ENCODE data around the gene DGCR2. TPM values are rescaled to one million over a fixed set of nuclear protein-coding genes. Genes with fewer than 3 reads are reported as not detected.

Gene DGCR2
- total and polyA plus RNA-seq, 2 of the 4 experiments (the other 2 are of a cell fraction), result 17.2 to 35.4 TPM

DNA sequence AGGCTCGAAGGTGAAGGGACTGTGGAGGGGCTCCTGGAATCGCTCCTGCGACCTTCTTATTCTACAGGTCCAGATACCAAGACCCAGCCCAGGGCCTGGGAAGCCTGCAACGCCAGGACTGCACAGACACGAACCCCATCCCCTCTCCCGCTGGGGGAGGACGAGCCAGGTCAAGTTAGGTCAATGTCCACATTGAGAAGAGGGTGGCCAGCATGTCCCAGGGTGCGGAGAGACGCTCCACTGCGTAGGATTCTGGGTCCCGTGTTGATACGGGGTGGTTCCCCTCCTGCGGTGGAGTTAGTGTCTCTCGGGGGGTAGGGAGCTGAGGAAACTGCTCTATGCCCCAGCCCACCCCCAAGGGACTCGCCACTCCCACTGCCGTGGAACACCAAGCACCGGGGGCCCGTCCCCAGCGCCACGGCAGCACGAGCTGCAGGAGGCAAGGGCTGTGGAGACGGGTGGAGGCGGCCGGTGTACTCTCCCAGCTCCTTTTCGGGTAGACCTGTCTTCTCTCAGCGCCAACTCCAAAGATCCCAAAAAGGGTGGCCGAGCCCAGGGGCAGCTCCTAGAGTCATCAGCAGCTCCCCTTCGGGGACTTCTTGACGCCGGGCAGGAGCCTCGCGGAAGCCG lies 26.3 kb upstream of the DGCR2 start:
- no peak overlapping the region for H2BK20ac ChIP-seq (ENCODE audit: low read depth, low read length)
- no peak overlapping the region for H4K8ac ChIP-seq (ENCODE audit: low read depth in 2 of 2, low read length in 2 of 2)
- no peak overlapping the region for H4K91ac ChIP-seq (ENCODE audit: insufficient read depth, low read depth, low read length)
- H2BK15ac ChIP-seq (ENCODE audit: low read depth, low read length), result no peak overlapping the region
- WGBS, 2 experiments (ENCODE audit: extremely low coverage in 2 of 2, insufficient read length in 1 of 2), result 13% methylated on average over 3 of the region's 33 CpGs; no CpG with 5 or more reads in 1 of the 2 experiments
- H3K4me3 ChIP-seq (ENCODE audit: insufficient read depth, low read depth, low read length), result no peak overlapping the region
- no peak overlapping the region for H4K5ac ChIP-seq (ENCODE audit: low read depth, low read length)
- ChIA-PET POLR2A (ENCODE audit: unreplicated experiment) (no interaction called here), CTCF (no interaction called here)
- no peak for TF ChIP-seq POLR2A (IDR thresholded peaks at IDR 0.05; ENCODE audit: low read depth, low read length)
- no peak overlapping the region for H2BK5ac ChIP-seq (ENCODE audit: low read depth, low read length, poor library complexity, severe bottlenecking)
- no TSS peak for BruUV-seq (replicated peaks)
- H2AK5ac ChIP-seq (ENCODE audit: low read depth, low read length), result no peak overlapping the region
- no peak overlapping the region for H3K56ac ChIP-seq (ENCODE audit: extremely low read depth, insufficient read depth, low read length)
- H3K4ac ChIP-seq (ENCODE audit: low read depth, low read length), result no peak overlapping the region
- H3K9me1 ChIP-seq (ENCODE audit: insufficient read depth, low read length), result no peaks in the 10 kb centered on the region
- no peak overlapping the region for H2BK120ac ChIP-seq (ENCODE audit: low read depth, low read length)
- H4K20me1 ChIP-seq (ENCODE audit: insufficient read depth, low read length), result no peaks in the 10 kb centered on the region; the same call in 1 of the 2 replicates
- H3K9ac ChIP-seq (ENCODE audit: low read depth, low read length), result no peak overlapping the region
- no peaks in the 10 kb centered on the region for H3K36me3 ChIP-seq (ENCODE audit: control insufficient read depth, insufficient read depth, low read length)
- DNase-seq, result no peak
- H3K27me3 ChIP-seq (ENCODE audit: control insufficient read depth, insufficient read depth, low read length), result peaks cover 52% of the 10 kb centered on the region
- peaks cover 7 to 8% of the 10 kb centered on the region in 2 experiments; a peak in 3 of 4 replicates for H3K79me1 ChIP-seq (ENCODE audit: low read depth in 1 of 2, low read length in 2 of 2)
- in situ Hi-C loops (cut with MboI; ENCODE audit: low sequenced_read_pairs) (no loop called here), dilution Hi-C loops (cut with HindIII; ENCODE audit: low sequenced_read_pairs, unreplicated experiment) (no loop called here), intact Hi-C loops (cut with micrococcal nuclease) (no loop called here)
- peak overlapping the region; percentile 6 for H2AFZ ChIP-seq (replicated peaks; ENCODE audit: low read length, poor library complexity)
- no peak for ATAC-seq (ENCODE audit: low read depth)
- H3K23ac ChIP-seq (ENCODE audit: low read depth, low read length), result no peak overlapping the region
- H3K14ac ChIP-seq (replicated peaks; ENCODE audit: low read depth, low read length), result no peak overlapping the region
- no peaks in the 10 kb centered on the region for H3K4me1 ChIP-seq (ENCODE audit: control insufficient read depth, insufficient read depth, low read length)
- H3K9me3 ChIP-seq (ENCODE audit: control insufficient read depth, insufficient read depth, low read length), result peaks cover 5% of the 10 kb centered on the region; the same call in 1 of the 2 replicates
- no peak overlapping the region for H3K27ac ChIP-seq (ENCODE audit: insufficient read depth, low read length)
- no peak overlapping the region for H3K18ac ChIP-seq (ENCODE audit: low read depth, low read length)
- H3K4me2 ChIP-seq (ENCODE audit: low read depth, low read length), result no peak overlapping the region
- no peak overlapping the region for H2AK9ac ChIP-seq (replicated peaks; ENCODE audit: low read depth, low read length, poor library complexity)

Measured in IMR-90 (cell line).